ENCODE results near the gene RAD51. TPM values are rescaled to one million over a fixed set of nuclear protein-coding genes. Genes with fewer than 3 reads are reported as not detected.

Gene RAD51
- total and polyA plus RNA-seq, 9 of the 15 experiments (the other 6 are each of a cell fraction or from before 2014, with no cell fraction given) = 16.0 to 63.8 (median 34.6) TPM

GRCh38 chr15:40751745-40752144 lies 56.8 kb downstream of the RAD51 start (continued):
- TF ChIP-seq, protein P1, sequence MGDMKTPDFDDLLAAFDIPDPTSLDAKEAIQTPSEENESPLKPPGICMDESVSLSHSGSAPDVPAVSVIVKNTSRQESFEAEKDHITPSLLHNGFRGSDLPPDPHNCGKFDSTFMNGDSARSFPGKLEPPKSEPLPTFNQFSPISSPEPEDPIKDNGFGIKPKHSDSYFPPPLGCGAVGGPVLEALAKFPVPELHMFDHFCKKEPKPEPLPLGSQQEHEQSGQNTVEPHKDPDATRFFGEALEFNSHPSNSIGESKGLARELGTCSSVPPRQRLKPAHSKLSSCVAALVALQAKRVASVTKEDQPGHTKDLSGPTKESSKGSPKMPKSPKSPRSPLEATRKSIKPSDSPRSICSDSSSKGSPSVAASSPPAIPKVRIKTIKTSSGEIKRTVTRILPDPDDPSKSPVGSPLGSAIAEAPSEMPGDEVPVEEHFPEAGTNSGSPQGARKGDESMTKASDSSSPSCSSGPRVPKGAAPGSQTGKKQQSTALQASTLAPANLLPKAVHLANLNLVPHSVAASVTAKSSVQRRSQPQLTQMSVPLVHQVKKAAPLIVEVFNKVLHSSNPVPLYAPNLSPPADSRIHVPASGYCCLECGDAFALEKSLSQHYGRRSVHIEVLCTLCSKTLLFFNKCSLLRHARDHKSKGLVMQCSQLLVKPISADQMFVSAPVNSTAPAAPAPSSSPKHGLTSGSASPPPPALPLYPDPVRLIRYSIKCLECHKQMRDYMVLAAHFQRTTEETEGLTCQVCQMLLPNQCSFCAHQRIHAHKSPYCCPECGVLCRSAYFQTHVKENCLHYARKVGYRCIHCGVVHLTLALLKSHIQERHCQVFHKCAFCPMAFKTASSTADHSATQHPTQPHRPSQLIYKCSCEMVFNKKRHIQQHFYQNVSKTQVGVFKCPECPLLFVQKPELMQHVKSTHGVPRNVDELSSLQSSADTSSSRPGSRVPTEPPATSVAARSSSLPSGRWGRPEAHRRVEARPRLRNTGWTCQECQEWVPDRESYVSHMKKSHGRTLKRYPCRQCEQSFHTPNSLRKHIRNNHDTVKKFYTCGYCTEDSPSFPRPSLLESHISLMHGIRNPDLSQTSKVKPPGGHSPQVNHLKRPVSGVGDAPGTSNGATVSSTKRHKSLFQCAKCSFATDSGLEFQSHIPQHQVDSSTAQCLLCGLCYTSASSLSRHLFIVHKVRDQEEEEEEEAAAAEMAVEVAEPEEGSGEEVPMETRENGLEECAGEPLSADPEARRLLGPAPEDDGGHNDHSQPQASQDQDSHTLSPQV (IDR thresholded peaks at IDR 0.05) = 0 out of 2 replicates have a peak, but pooled peaks have one; percentile 21
- no peak for TF ChIP-seq ZNF263 (CRISPR knock-in tag; IDR thresholded peaks at IDR 0.05; ENCODE audit: borderline replicate concordance)
- TF ChIP-seq POLR3G (IDR thresholded peaks at IDR 0.05; ENCODE audit: extremely low read depth, insufficient read length, insufficient replicate concordance) = no peak
- TF ChIP-seq, protein P2, sequence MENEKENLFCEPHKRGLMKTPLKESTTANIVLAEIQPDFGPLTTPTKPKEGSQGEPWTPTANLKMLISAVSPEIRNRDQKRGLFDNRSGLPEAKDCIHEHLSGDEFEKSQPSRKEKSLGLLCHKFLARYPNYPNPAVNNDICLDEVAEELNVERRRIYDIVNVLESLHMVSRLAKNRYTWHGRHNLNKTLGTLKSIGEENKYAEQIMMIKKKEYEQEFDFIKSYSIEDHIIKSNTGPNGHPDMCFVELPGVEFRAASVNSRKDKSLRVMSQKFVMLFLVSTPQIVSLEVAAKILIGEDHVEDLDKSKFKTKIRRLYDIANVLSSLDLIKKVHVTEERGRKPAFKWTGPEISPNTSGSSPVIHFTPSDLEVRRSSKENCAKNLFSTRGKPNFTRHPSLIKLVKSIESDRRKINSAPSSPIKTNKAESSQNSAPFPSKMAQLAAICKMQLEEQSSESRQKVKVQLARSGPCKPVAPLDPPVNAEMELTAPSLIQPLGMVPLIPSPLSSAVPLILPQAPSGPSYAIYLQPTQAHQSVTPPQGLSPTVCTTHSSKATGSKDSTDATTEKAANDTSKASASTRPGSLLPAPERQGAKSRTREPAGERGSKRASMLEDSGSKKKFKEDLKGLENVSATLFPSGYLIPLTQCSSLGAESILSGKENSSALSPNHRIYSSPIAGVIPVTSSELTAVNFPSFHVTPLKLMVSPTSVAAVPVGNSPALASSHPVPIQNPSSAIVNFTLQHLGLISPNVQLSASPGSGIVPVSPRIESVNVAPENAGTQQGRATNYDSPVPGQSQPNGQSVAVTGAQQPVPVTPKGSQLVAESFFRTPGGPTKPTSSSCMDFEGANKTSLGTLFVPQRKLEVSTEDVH (IDR thresholded peaks at IDR 0.05; ENCODE audit: low read depth, partially characterized antibody) = no peak
- TF ChIP-seq, protein P3, sequence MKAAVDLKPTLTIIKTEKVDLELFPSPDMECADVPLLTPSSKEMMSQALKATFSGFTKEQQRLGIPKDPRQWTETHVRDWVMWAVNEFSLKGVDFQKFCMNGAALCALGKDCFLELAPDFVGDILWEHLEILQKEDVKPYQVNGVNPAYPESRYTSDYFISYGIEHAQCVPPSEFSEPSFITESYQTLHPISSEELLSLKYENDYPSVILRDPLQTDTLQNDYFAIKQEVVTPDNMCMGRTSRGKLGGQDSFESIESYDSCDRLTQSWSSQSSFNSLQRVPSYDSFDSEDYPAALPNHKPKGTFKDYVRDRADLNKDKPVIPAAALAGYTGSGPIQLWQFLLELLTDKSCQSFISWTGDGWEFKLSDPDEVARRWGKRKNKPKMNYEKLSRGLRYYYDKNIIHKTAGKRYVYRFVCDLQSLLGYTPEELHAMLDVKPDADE (conservative IDR thresholded peaks at IDR 0.05; ENCODE audit: control insufficient read depth, low read depth, low read length) = no peak
- TF ChIP-seq ZNF384 (IDR thresholded peaks at IDR 0.05; ENCODE audit: low read depth, low read length) = no peak
- TF ChIP-seq EGR1 (conservative IDR thresholded peaks at IDR 0.05) = peak; percentile 78
- no peak for TF ChIP-seq PTRF (tag; IDR thresholded peaks at IDR 0.05)
- TF ChIP-seq YY1 (IDR thresholded peaks at IDR 0.05; ENCODE audit: borderline replicate concordance in 1 of 3, control insufficient read depth in 1 of 3, extremely low read depth in 1 of 3, insufficient read depth in 3 of 3, insufficient read length in 1 of 3, insufficient replicate concordance in 2 of 3, low read depth in 1 of 3, low read length in 2 of 3) = no peak
- TF ChIP-seq MNT (conservative IDR thresholded peaks at IDR 0.05) = 0 out of 4 replicates have a peak, but pooled peaks of 1 of the 2 experiments have one; percentile 32
- TF ChIP-seq MYNN (IDR thresholded peaks at IDR 0.05) = 0 out of 2 replicates have a peak, but pooled peaks have one; percentile 21
- no peak for TF ChIP-seq MYNN (CRISPR knock-in tag; IDR thresholded peaks at IDR 0.05)
- TF ChIP-seq RFX5 (IDR thresholded peaks at IDR 0.05; ENCODE audit: low read depth, low read length) = no peak
- TF ChIP-seq U2AF1 (optimal IDR thresholded peaks at IDR 0.05; ENCODE audit: low read depth, low read length) = no peak
- TF ChIP-seq MIER1 (IDR thresholded peaks at IDR 0.05; ENCODE audit: low read depth) = no peak
- no peak for TF ChIP-seq RBM14 (IDR thresholded peaks at IDR 0.05; ENCODE audit: borderline replicate concordance, insufficient read depth, low read depth, low read length)
- peak; percentile 50; the same call in 1 of the 2 replicates for TF ChIP-seq TAL1 (IDR thresholded peaks at IDR 0.05)
